Measurements from ENCODE around the gene SLC46A1. TPM values are rescaled to one million over a fixed set of nuclear protein-coding genes. Genes with fewer than 3 reads are reported as not detected.

SLC46A1 gene
- total and polyA plus RNA-seq, 2 of the 13 experiments (the other 11 are each of a cell fraction or from before 2014, with no cell fraction given), result 19.6 to 22.6 TPM

DNA sequence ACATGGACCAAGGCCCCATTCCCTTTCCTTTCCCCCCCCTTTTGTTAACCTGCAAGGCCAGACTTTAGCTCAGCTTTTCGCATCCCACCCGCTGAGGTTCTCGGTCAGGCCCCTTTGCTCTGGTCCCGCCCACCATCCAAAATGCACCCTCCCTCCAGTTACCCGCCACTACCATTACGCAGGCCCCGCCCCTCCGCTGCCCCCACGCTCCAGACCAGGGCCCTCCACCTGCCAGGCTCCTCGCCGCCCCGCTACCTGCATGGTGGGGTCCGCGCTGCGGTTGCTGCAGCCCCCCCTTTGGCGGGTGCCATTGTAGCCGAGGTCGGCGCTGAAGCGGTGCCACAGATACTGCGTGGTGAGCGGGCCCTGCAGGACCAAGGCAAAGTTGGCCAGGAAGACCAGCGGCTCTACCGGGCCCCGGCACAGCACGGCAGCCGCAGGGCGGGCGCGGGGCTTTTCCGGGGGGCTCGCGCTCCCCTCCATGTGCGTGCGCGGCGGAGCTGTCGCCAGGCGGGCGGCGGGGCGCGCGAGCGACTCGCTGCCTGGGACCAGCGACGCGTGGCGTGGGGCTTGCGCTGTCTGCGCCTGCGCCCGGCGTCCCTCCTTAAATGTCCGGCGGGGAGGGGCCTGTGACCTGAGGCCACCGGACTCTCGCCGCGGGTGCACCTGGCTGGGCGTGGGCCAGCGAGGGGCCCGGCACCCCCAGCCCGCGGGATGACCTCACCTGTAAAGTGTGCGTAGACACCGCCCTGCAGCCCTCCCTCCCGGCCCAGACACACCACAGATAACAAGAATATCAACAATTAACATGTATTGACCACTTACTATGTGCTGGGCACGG, at the start of gene SLC46A1 (continued):
- TF ChIP-seq, protein P1, sequence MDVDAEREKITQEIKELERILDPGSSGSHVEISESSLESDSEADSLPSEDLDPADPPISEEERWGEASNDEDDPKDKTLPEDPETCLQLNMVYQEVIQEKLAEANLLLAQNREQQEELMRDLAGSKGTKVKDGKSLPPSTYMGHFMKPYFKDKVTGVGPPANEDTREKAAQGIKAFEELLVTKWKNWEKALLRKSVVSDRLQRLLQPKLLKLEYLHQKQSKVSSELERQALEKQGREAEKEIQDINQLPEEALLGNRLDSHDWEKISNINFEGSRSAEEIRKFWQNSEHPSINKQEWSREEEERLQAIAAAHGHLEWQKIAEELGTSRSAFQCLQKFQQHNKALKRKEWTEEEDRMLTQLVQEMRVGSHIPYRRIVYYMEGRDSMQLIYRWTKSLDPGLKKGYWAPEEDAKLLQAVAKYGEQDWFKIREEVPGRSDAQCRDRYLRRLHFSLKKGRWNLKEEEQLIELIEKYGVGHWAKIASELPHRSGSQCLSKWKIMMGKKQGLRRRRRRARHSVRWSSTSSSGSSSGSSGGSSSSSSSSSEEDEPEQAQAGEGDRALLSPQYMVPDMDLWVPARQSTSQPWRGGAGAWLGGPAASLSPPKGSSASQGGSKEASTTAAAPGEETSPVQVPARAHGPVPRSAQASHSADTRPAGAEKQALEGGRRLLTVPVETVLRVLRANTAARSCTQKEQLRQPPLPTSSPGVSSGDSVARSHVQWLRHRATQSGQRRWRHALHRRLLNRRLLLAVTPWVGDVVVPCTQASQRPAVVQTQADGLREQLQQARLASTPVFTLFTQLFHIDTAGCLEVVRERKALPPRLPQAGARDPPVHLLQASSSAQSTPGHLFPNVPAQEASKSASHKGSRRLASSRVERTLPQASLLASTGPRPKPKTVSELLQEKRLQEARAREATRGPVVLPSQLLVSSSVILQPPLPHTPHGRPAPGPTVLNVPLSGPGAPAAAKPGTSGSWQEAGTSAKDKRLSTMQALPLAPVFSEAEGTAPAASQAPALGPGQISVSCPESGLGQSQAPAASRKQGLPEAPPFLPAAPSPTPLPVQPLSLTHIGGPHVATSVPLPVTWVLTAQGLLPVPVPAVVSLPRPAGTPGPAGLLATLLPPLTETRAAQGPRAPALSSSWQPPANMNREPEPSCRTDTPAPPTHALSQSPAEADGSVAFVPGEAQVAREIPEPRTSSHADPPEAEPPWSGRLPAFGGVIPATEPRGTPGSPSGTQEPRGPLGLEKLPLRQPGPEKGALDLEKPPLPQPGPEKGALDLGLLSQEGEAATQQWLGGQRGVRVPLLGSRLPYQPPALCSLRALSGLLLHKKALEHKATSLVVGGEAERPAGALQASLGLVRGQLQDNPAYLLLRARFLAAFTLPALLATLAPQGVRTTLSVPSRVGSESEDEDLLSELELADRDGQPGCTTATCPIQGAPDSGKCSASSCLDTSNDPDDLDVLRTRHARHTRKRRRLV (CRISPR knock-in tag; IDR thresholded peaks at IDR 0.05), result no peak
- 0 out of 2 replicates have a peak, but pooled peaks have one; percentile 29 for TF ChIP-seq HOXA9 (CRISPR knock-in tag; IDR thresholded peaks at IDR 0.05; ENCODE audit: borderline replicate concordance)
- no peak for TF ChIP-seq MED13 (CRISPR knock-in tag; IDR thresholded peaks at IDR 0.05)
- no peak for TF ChIP-seq SYNCRIP (IDR thresholded peaks at IDR 0.05; ENCODE audit: insufficient read depth, low read depth, low read length)
- TF ChIP-seq ZNF441 (CRISPR knock-in tag; IDR thresholded peaks at IDR 0.05; ENCODE audit: borderline replicate concordance), result 0 out of 2 replicates have a peak, but pooled peaks have one; percentile 17
- no peak for TF ChIP-seq HOXA7 (CRISPR knock-in tag; IDR thresholded peaks at IDR 0.05)
- peak; percentile 81; the same call in 1 of the 2 replicates for TF ChIP-seq CENPT (CRISPR knock-in tag; IDR thresholded peaks at IDR 0.05; ENCODE audit: low read depth)
- TF ChIP-seq, protein P2, sequence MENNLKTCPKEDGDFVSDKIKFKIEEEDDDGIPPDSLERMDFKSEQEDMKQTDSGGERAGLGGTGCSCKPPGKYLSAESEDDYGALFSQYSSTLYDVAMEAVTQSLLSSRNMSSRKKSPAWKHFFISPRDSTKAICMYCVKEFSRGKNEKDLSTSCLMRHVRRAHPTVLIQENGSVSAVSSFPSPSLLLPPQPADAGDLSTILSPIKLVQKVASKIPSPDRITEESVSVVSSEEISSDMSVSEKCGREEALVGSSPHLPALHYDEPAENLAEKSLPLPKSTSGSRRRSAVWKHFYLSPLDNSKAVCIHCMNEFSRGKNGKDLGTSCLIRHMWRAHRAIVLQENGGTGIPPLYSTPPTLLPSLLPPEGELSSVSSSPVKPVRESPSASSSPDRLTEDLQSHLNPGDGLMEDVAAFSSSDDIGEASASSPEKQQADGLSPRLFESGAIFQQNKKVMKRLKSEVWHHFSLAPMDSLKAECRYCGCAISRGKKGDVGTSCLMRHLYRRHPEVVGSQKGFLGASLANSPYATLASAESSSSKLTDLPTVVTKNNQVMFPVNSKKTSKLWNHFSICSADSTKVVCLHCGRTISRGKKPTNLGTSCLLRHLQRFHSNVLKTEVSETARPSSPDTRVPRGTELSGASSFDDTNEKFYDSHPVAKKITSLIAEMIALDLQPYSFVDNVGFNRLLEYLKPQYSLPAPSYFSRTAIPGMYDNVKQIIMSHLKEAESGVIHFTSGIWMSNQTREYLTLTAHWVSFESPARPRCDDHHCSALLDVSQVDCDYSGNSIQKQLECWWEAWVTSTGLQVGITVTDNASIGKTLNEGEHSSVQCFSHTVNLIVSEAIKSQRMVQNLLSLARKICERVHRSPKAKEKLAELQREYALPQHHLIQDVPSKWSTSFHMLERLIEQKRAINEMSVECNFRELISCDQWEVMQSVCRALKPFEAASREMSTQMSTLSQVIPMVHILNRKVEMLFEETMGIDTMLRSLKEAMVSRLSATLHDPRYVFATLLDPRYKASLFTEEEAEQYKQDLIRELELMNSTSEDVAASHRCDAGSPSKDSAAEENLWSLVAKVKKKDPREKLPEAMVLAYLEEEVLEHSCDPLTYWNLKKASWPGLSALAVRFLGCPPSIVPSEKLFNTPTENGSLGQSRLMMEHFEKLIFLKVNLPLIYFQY (CRISPR knock-in tag; IDR thresholded peaks at IDR 0.05; ENCODE audit: borderline replicate concordance), result no peak
- no peak for TF ChIP-seq FLYWCH1 (CRISPR knock-in tag; IDR thresholded peaks at IDR 0.05)
- TF ChIP-seq, protein P3, sequence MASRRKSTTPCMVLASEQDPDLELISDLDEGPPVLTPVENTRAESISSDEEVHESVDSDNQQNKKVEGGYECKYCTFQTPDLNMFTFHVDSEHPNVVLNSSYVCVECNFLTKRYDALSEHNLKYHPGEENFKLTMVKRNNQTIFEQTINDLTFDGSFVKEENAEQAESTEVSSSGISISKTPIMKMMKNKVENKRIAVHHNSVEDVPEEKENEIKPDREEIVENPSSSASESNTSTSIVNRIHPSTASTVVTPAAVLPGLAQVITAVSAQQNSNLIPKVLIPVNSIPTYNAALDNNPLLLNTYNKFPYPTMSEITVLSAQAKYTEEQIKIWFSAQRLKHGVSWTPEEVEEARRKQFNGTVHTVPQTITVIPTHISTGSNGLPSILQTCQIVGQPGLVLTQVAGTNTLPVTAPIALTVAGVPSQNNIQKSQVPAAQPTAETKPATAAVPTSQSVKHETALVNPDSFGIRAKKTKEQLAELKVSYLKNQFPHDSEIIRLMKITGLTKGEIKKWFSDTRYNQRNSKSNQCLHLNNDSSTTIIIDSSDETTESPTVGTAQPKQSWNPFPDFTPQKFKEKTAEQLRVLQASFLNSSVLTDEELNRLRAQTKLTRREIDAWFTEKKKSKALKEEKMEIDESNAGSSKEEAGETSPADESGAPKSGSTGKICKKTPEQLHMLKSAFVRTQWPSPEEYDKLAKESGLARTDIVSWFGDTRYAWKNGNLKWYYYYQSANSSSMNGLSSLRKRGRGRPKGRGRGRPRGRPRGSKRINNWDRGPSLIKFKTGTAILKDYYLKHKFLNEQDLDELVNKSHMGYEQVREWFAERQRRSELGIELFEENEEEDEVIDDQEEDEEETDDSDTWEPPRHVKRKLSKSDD (CRISPR knock-in tag; IDR thresholded peaks at IDR 0.05; ENCODE audit: low read depth), result peak; percentile 20; the same call in 1 of the 2 replicates
- no peak; the same call in none of the 2 replicates for TF ChIP-seq ESRRA (CRISPR knock-in tag; IDR thresholded peaks at IDR 0.05; ENCODE audit: low read depth)
- peak; percentile 28; the same call in 1 of the 2 replicates for TF ChIP-seq KAT8 (CRISPR knock-in tag; IDR thresholded peaks at IDR 0.05)
- TF ChIP-seq GATAD1 (CRISPR knock-in tag; IDR thresholded peaks at IDR 0.05), result peak; percentile 54; the same call in 1 of the 2 replicates
